SJSA1 (cell line): Measurements from ENCODE around the gene SHROOM2. TPM values are rescaled to one million over a fixed set of nuclear protein-coding genes. Genes with fewer than 3 reads are reported as not detected.

Experiments
- DNase-seq, 2 experiments: peaks; one replicate each; pipeline ENCODE4 v3.0.0-alpha.2; 2015 to 2020; ENCODE audit warnings: low spot score in 2 of 2, low read depth in 1 of 2
- H3K27ac ChIP-seq: fragments of 250-450 bp; sonication (Bioruptor Pico); 2 replicates; pipeline ENCODE4 v1.5.1; 2020; ENCODE audit warnings: mild to moderate bottlenecking, moderate library complexity
- H3K27me3 ChIP-seq: fragments of 250-450 bp; sonication (Bioruptor Pico); replicated peaks from 2 replicates; pipeline ENCODE4 v1.5.1; 2020; ENCODE audit warnings: mild to moderate bottlenecking, moderate library complexity
- H3K36me3 ChIP-seq: fragments of 250-450 bp; sonication (Bioruptor Pico); 2 replicates; pipeline ENCODE4 v1.5.1; 2020; ENCODE audit warnings: mild to moderate bottlenecking
- H3K4me1 ChIP-seq: fragments of 250-450 bp; sonication (Bioruptor Pico); replicated peaks from 2 replicates; pipeline ENCODE4 v1.6.1; 2021; ENCODE audit warnings: mild to moderate bottlenecking
- H3K4me3 ChIP-seq: fragments of 250-450 bp; sonication (Bioruptor Pico); 2 replicates; pipeline ENCODE4 v1.5.1; 2020; ENCODE audit warnings: mild to moderate bottlenecking
- H3K9me3 ChIP-seq: fragments of 250-450 bp; sonication (Bioruptor Pico); replicated peaks from 2 replicates; pipeline ENCODE4 v1.5.1; 2020; ENCODE audit warnings: mild to moderate bottlenecking
- total RNA-seq: library from RNA; depleted of rRNA; stranded (reverse); fragments of >200 nt; shearing (Covaris generic); gene quantifications from 2 replicates; pipeline ENCODE4 v1.2.3, GENCODE V29; 2014; rRNA removed

SHROOM2 gene
- total RNA-seq, 1 experiment from 2014 or later, result 0.58 TPM

GRCh38 chrX:9992061-9992460 is 205.8 kb downstream of the SHROOM2 start:
- Histone ChIP-seq H3K27ac (no peak overlapping the region), H3K36me3 (no peaks in the 10 kb centered on the region), H3K4me1 (no peaks in the 10 kb centered on the region), H3K9me3 (no peaks in the 10 kb centered on the region), H3K27me3 (no peaks in the 10 kb centered on the region), H3K4me3 (no peak overlapping the region)
- no peak for DNase-seq

DNA sequence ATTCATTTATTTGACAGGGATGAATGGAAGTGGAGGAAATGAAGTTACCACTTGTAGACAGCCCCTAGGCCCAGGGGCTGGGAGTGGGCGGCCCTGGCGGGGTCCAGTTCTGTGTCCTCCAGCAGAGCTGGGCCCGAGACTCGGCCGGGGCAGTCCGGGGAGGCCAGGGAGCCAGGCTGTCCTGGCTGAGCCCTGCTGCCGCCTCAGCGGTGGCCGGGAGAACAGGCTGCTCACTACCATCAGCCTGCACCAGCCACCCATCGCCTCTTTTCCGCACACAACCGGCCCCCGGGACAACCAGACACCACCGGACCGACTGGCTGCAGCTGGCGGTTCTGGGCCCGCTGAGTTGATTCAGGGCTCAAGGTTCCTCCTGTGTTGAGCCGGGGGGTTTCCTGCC is 206.5 kb downstream of the SHROOM2 start:
- no peaks in the 10 kb centered on the region for H3K4me1 ChIP-seq
- no peak for DNase-seq
- no peak overlapping the region for H3K27ac ChIP-seq
- H3K4me3 ChIP-seq, result no peak overlapping the region
- no peaks in the 10 kb centered on the region for H3K27me3 ChIP-seq
- H3K36me3 ChIP-seq, result no peaks in the 10 kb centered on the region
- H3K9me3 ChIP-seq, result no peaks in the 10 kb centered on the region

DNA sequence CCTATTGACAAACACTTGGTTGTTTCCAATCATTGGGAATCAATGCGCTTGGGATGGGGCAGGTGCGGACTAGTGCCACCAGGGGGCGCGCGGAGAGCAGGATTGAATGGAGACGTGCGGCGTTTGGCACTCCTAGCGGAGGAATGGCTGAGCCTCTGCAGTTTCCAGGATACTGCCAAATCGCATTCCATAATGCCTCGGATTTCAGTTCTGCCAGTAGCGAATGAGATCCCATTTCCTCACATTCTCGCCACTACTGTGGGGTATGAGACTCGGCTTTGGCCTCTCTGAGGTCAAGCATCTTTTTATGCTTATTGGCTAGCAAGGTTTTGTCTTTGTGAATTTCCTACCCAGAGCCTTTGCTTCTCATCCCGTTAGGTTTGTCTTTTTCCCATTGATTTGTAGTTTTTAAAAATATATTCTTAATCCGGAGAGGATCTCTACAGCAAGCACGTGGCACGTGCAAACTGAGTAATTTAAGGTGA is 209.7 kb downstream of the SHROOM2 start:
- Histone ChIP-seq H3K27me3 (no peaks in the 10 kb centered on the region), H3K4me1 (no peaks in the 10 kb centered on the region), H3K9me3 (no peaks in the 10 kb centered on the region), H3K36me3 (no peaks in the 10 kb centered on the region), H3K4me3 (no peak overlapping the region), H3K27ac (no peak overlapping the region)
- DNase-seq, result peak; percentile 14 to 65

DNA sequence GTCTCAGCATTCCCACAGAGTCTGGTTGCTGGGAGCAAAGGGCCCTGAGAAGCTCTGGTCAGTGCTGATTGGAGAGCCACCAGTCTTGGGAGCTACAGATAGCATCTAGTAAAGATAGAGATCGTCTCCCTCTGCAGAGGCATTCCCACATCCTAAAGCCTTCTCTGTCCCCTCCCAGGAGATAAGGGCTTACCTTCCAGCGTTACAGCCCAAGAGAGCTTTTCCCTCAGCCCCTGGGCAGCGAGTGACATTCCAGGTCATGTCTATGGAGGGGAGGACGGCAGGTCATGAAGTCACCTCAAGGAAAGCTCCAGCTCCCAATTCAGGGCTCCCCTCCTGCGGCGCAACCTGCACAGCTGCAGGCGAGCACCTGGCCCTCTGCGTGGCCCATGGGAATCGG is 210.8 kb downstream of the SHROOM2 start:
- no peaks in the 10 kb centered on the region for H3K4me1 ChIP-seq
- no peak overlapping the region for H3K27ac ChIP-seq
- no peaks in the 10 kb centered on the region for H3K27me3 ChIP-seq
- no peak for DNase-seq
- H3K36me3 ChIP-seq, result no peaks in the 10 kb centered on the region
- H3K4me3 ChIP-seq, result no peak overlapping the region
- H3K9me3 ChIP-seq, result no peaks in the 10 kb centered on the region

DNA sequence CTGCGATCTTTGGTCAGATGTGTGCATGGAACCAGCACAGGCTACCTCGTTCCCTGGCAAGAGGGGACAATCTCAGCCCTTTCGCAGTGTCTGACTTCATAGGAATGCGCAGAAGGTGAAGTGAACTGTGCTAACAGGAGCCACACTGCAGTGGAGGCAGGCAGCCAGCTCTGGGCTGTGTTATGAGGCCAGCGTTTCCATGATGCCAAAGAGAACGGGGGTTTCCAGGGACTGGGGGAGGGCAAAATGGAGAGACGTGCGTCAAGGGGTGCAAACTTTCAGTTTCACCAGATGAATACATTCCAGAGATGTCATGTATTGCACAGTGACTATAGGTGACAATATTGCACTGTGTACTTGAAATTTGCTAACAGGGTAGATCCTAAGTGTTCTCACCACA is 211.3 kb downstream of the SHROOM2 start:
- no peaks in the 10 kb centered on the region for H3K9me3 ChIP-seq
- no peak overlapping the region for H3K4me3 ChIP-seq
- no peaks in the 10 kb centered on the region for H3K36me3 ChIP-seq
- no peaks in the 10 kb centered on the region for H3K27me3 ChIP-seq
- DNase-seq, result no peak
- no peaks in the 10 kb centered on the region for H3K4me1 ChIP-seq
- no peak overlapping the region for H3K27ac ChIP-seq

Other genes starting within 250 kb of the SHROOM2 start
- not detected in 2 replicates for gene GPR143, start 20.6 kb upstream of the SHROOM2 start, total RNA-seq
- not detected in 2 replicates for gene CLDN34, start 180.9 kb downstream of the SHROOM2 start, total RNA-seq